Liver (tissue), 9 donors: ENCODE measurements around the gene CDKN3. TPM values are rescaled to one million over a fixed set of nuclear protein-coding genes. Genes with fewer than 3 reads are reported as not detected.

Source experiments
- DNase-seq: peaks from one replicate; pipeline ENCODE4 v3.0.0-alpha.2; 2017; ENCODE audit warnings: low spot score
- H3K27ac ChIP-seq, 2 donors: one replicate each; pipeline ENCODE4 v1.7.0; 2013; ENCODE audit warnings: inconsistent platforms in 2 of 2, low read length in 2 of 2, control low read depth in 1 of 2, low read depth in 1 of 2, mild to moderate bottlenecking in 1 of 2
- H3K27me3 ChIP-seq, 4 donors: one replicate each; pipeline versions ENCODE4 v1.6.1 to v1.7.0; 2013; ENCODE audit warnings: low read length in 3 of 4, inconsistent platforms in 1 of 4, mild to moderate bottlenecking in 1 of 4, moderate library complexity in 1 of 4; ENCODE audit not compliant: control insufficient read depth in 4 of 4, insufficient read depth in 4 of 4
- H3K36me3 ChIP-seq, 4 donors: one replicate each; pipeline versions ENCODE4 v1.6.1 to v1.7.0; 2013; ENCODE audit warnings: low read length in 3 of 4, mild to moderate bottlenecking in 3 of 4, low read depth in 1 of 4, moderate library complexity in 1 of 4; ENCODE audit not compliant: control insufficient read depth in 4 of 4, insufficient read depth in 3 of 4
- H3K4me1 ChIP-seq, 4 donors: one replicate each; pipeline versions ENCODE4 v1.6.1 to v1.7.0; 2013; ENCODE audit warnings: low read length in 3 of 4, mild to moderate bottlenecking in 3 of 4, moderate library complexity in 1 of 4; ENCODE audit not compliant: control insufficient read depth in 4 of 4, insufficient read depth in 4 of 4
- H3K4me3 ChIP-seq, 3 donors: one replicate each; pipeline versions ENCODE4 v1.6.1 to v1.7.0; 2013; ENCODE audit warnings: low read length in 3 of 3, control low read depth in 1 of 3, low read depth in 1 of 3, mild to moderate bottlenecking in 1 of 3
- H3K9ac ChIP-seq, 2 donors: one replicate each; pipeline ENCODE4 v1.7.0; 2013; ENCODE audit warnings: low read length in 2 of 2, mild to moderate bottlenecking in 2 of 2, moderate library complexity in 2 of 2, control low read depth in 1 of 2, low read depth in 1 of 2
- H3K9me3 ChIP-seq, 4 donors: one replicate each; pipeline versions ENCODE4 v1.6.1 to v1.7.0; 2013; ENCODE audit warnings: low read length in 3 of 4; ENCODE audit not compliant: control insufficient read depth in 4 of 4
- ATF3 ChIP-seq: IDR thresholded peaks from 2 replicates; pipeline ENCODE4 v1.6.1; 2016; ENCODE audit warnings: antibody characterized with exemption
- CTCF ChIP-seq: fragments of 150-350 bp; IDR thresholded peaks from 2 replicates; pipeline ENCODE4 v1.5.1; 2017; ENCODE audit warnings: improper control_type of control experiment, low read depth, low read length; ENCODE audit not compliant: missing input control
- EGR1 ChIP-seq, 2 donors: IDR thresholded peaks; 2 replicates each; pipeline ENCODE4 v1.6.1; 2016 to 2018; ENCODE audit warnings: antibody characterized with exemption in 2 of 2, low read depth in 2 of 2
- FOXA1 ChIP-seq: IDR thresholded peaks from 2 replicates; pipeline ENCODE4 v1.6.1; 2016; ENCODE audit warnings: antibody characterized with exemption
- FOXA2 ChIP-seq: IDR thresholded peaks from 2 replicates; pipeline ENCODE4 v1.6.1; 2016; ENCODE audit warnings: antibody characterized with exemption
- GABPA ChIP-seq, 2 donors: IDR thresholded peaks in 1 of 2; conservative IDR thresholded peaks in 1 of 2; 2 replicates each; pipeline ENCODE4 v1.6.1; 2016; ENCODE audit warnings: antibody characterized with exemption in 2 of 2, mild to moderate bottlenecking in 1 of 2, moderate library complexity in 1 of 2
- HNF4A ChIP-seq, 2 donors: conservative IDR thresholded peaks; 2 replicates each; pipeline ENCODE4 v1.6.1; 2016; ENCODE audit warnings: antibody characterized with exemption in 2 of 2, mild to moderate bottlenecking in 2 of 2
- HNF4G ChIP-seq: IDR thresholded peaks from 2 replicates; pipeline ENCODE4 v1.6.1; 2016; ENCODE audit warnings: antibody characterized with exemption
- JUND ChIP-seq, 2 donors: IDR thresholded peaks; 2 replicates each; pipeline ENCODE4 v1.6.1; 2016; ENCODE audit warnings: antibody characterized with exemption in 2 of 2
- MAX ChIP-seq: IDR thresholded peaks from 2 replicates; pipeline ENCODE4 v1.6.1; 2016; ENCODE audit warnings: antibody characterized with exemption
- NR2F2 ChIP-seq: IDR thresholded peaks from 2 replicates; pipeline ENCODE4 v1.6.1; 2016; ENCODE audit warnings: antibody characterized with exemption
- RAD21 ChIP-seq, 2 donors: IDR thresholded peaks; 2 replicates each; pipeline ENCODE4 v1.6.1; 2016; ENCODE audit warnings: antibody characterized with exemption in 2 of 2, mild to moderate bottlenecking in 2 of 2
- REST ChIP-seq: IDR thresholded peaks from 2 replicates; pipeline ENCODE4 v1.6.1; 2016; ENCODE audit warnings: antibody characterized with exemption, mild to moderate bottlenecking
- RXRA ChIP-seq, 2 donors: IDR thresholded peaks; 2 replicates each; pipeline ENCODE4 v1.6.1; 2017 to 2018; ENCODE audit warnings: antibody characterized with exemption in 2 of 2, mild to moderate bottlenecking in 1 of 2
- SP1 ChIP-seq: IDR thresholded peaks from 2 replicates; pipeline ENCODE4 v1.6.1; 2018; ENCODE audit warnings: antibody characterized with exemption, mild to moderate bottlenecking
- TAF1 ChIP-seq: conservative IDR thresholded peaks from 2 replicates; pipeline ENCODE4 v1.6.1; 2016; ENCODE audit warnings: antibody characterized with exemption, mild to moderate bottlenecking
- YY1 ChIP-seq: IDR thresholded peaks from 2 replicates; pipeline ENCODE4 v1.6.1; 2016; ENCODE audit warnings: antibody characterized with exemption, mild to moderate bottlenecking
- ZBTB33 ChIP-seq: IDR thresholded peaks from 2 replicates; pipeline ENCODE4 v1.6.1; 2016; ENCODE audit warnings: antibody characterized with exemption
- WGBS: extraction: QIAGEN DNeasy Blood & Tissue Kit; methylation state at CpG from one replicate; pipeline ENCODE4 v1.1.7; 2013; 5-methylcytosine and 5-hydroxymethylcytosine counted together
- polyA plus RNA-seq, 2 donors: library from polyadenylated mRNA; stranded (reverse) in 1 of 2; unstranded in 1 of 2; fragments of 200-250 nt in 1 of 2; fragments of >200 nt in 1 of 2; fragmentation: Nextera tagmentation in 1 of 2; extraction: Ambion mirVana in 1 of 2; gene quantifications; one replicate each; pipeline versions ENCODE4 v1.2.1 to v1.2.3, GENCODE V29; 2013 to 2015
- total RNA-seq, 2 donors: library from RNA; depleted of rRNA; stranded (reverse); fragments of >200 nt; gene quantifications; one replicate each; pipeline ENCODE4 v1.2.3, GENCODE V29; 2014
- donor health status: healthy.
- donor health status: healthy.
- donor health status: healthy.
- donor health status: healthy.
- donor health status: healthy.

Gene CDKN3
- total and polyA plus RNA-seq, 4 donors = 0.50 to 33.9 (median 2.8) TPM

- H3K4me1 ChIP-seq = peaks cover 0 to 12% (median 5%) of the 10 kb centered on the region in 4 donors
- TF ChIP-seq SP1 (no peak), ATF3 (no peak), RAD21 (IDR thresholded peaks at IDR 0.05) (no peak), ZBTB33 (no peak), RXRA (IDR thresholded peaks at IDR 0.05) (no peak), FOXA1 (no peak)
- no peak overlapping the region for H3K9ac ChIP-seq
- WGBS = 62% methylated on average over 5 of the region's 5 CpGs
- no peaks in the 10 kb centered on the region for H3K36me3 ChIP-seq
- no peak for DNase-seq
- no peak overlapping the region for H3K27ac ChIP-seq
- H3K4me3 ChIP-seq = no peak overlapping the region
- H3K27me3 ChIP-seq = no peaks in the 10 kb centered on the region
- no peaks in the 10 kb centered on the region for H3K9me3 ChIP-seq
These were observed 49.4 kb downstream of the CDKN3 start for GRCh38 chr14:54446161-54446693.

- 71% methylated on average over 8 of the region's 8 CpGs for WGBS
- no peak overlapping the region for H3K4me3 ChIP-seq
- H3K9ac ChIP-seq = no peak overlapping the region
These were observed 50.5 kb downstream of the CDKN3 start for GRCh38 chr14:54447231-54447692.

More at GRCh38 chr14:54447231-54447692, 50.5 kb downstream of the CDKN3 start:
- TF ChIP-seq HNF4A (conservative IDR thresholded peaks at IDR 0.05) = peak; percentile 89 to 95
- TF ChIP-seq SP1 = peak; percentile 81
- TF ChIP-seq FOXA2 = peak; percentile 74
- peak; percentile 77 for TF ChIP-seq MAX
- TF ChIP-seq FOXA1 = peak; percentile 35
- peak; percentile 84 for TF ChIP-seq ATF3
- no peak for TF ChIP-seq NR2F2
- TF ChIP-seq RAD21 (IDR thresholded peaks at IDR 0.05) = peak; percentile 24 to 40
- TF ChIP-seq EGR1 (IDR thresholded peaks at IDR 0.05; ENCODE audit: low read depth in 2 of 2) = peak in 1 of 2 donors; percentile 48
- peak; percentile 78 to 92 for TF ChIP-seq JUND (IDR thresholded peaks at IDR 0.05)
- peak; percentile 80 for TF ChIP-seq HNF4G
- TF ChIP-seq ZBTB33 = peak; percentile 71
- peak; percentile 41 to 82 for TF ChIP-seq RXRA (IDR thresholded peaks at IDR 0.05)
- TF ChIP-seq CTCF = no peak
- TF ChIP-seq REST = peak; percentile 79
- peak in 1 of 2 donors; percentile 76 for TF ChIP-seq GABPA (IDR thresholded peaks at IDR 0.05 in 1 of 2, conservative IDR thresholded peaks at IDR 0.05 in 1 of 2)
- no peak for TF ChIP-seq TAF1
- TF ChIP-seq YY1 = peak; percentile 95
- H3K36me3 ChIP-seq = no peaks in the 10 kb centered on the region
- no peaks in the 10 kb centered on the region for H3K27me3 ChIP-seq
- H3K27ac ChIP-seq = peak overlapping the region; percentile 4 to 23
- DNase-seq = no peak
- peaks cover 0 to 7% (median 2%) of the 10 kb centered on the region in 4 donors for H3K4me1 ChIP-seq
- no peaks in the 10 kb centered on the region for H3K9me3 ChIP-seq
